Right lung (tissue), 5 donors: ENCODE data around the gene MLIP. TPM values are rescaled to one million over a fixed set of nuclear protein-coding genes. Genes with fewer than 3 reads are reported as not detected.
"Not testable (repeated sequence)": the region's sequence is repeated elsewhere in the genome, so short reads cannot be mapped to it uniquely, and the experiment has no call there.

Source experiments
- DNase-seq, 2 donors: peaks; one replicate each; pipeline ENCODE4 v3.0.0-alpha.2; 2013
- polyA plus RNA-seq, 5 donors: library from polyadenylated mRNA; unstranded; fragments of 120-200 nt; gene quantifications; one replicate each; pipeline versions ENCODE4 v1.2.1 to v1.2.3, GENCODE V29; 2013; ENCODE audit warnings: inconsistent platforms in 1 of 5, low replicate concordance in 1 of 5; ENCODE audit not compliant: insufficient read length in 5 of 5, insufficient read depth in 1 of 5

The MLIP gene
- polyA plus RNA-seq, 5 donors = 0.14 to 1.8 (median 0.21) TPM

- no peak for DNase-seq
Measured at GRCh38 chr6:54234539-54234938, 123.3 kb downstream of the MLIP start.

- no peak for DNase-seq
Measured at GRCh38 chr6:54236984-54237383, 125.7 kb downstream of the MLIP start.

GRCh38 chr6:54238396-54238795, 127.2 kb downstream of the MLIP start:
- DNase-seq = peak; percentile 52 to 55

- no peak for DNase-seq
Measured at GRCh38 chr6:54243699-54244098, 132.5 kb downstream of the MLIP start.

GRCh38 chr6:54244430-54244829, 133.2 kb downstream of the MLIP start:
- DNase-seq = no peak

- no peak for DNase-seq
Measured at GRCh38 chr6:54245265-54245664, 134.0 kb downstream of the MLIP start.

- DNase-seq = no peak
Measured at GRCh38 chr6:54248319-54248718, 137.1 kb downstream of the MLIP start.

- no peak for DNase-seq
Measured at GRCh38 chr6:54248994-54249393, 137.8 kb downstream of the MLIP start.

- DNase-seq = not testable (repeated sequence)
Measured at GRCh38 chr6:54249812-54250211, 138.6 kb downstream of the MLIP start.

GRCh38 chr6:54252496-54252895, 141.3 kb downstream of the MLIP start:
- no peak for DNase-seq

- no peak for DNase-seq
Measured at GRCh38 chr6:54252916-54253315, 141.7 kb downstream of the MLIP start.

GRCh38 chr6:54254886-54255285, 143.6 kb downstream of the MLIP start:
- no peak for DNase-seq

- no peak for DNase-seq
Measured at GRCh38 chr6:54255886-54256285, 144.6 kb downstream of the MLIP start.

GRCh38 chr6:54260025-54260424, 148.8 kb downstream of the MLIP start:
- no peak for DNase-seq

- DNase-seq = no peak
Measured at GRCh38 chr6:54262499-54262898, 151.3 kb downstream of the MLIP start.

GRCh38 chr6:54262971-54263370, 151.7 kb downstream of the MLIP start:
- DNase-seq = no peak

GRCh38 chr6:54264581-54265272, 153.5 kb downstream of the MLIP start:
- no peak for DNase-seq

GRCh38 chr6:54266400-54266923, 155.2 kb downstream of the MLIP start:
- no peak for DNase-seq

GRCh38 chr6:54267798-54268197, 156.6 kb downstream of the MLIP start:
- peak; percentile 6 to 17 for DNase-seq

GRCh38 chr6:54273214-54273820, 162.1 kb downstream of the MLIP start:
- DNase-seq = no peak

- DNase-seq = no peak
Measured at GRCh38 chr6:54274383-54274782, 163.1 kb downstream of the MLIP start.

GRCh38 chr6:54282186-54282585, 170.9 kb downstream of the MLIP start:
- DNase-seq = no peak

GRCh38 chr6:54284161-54284860, 173.1 kb downstream of the MLIP start:
- DNase-seq = no peak
